Measurements from ENCODE around the gene SUCLG2.

SUCLG2 gene

GRCh38 chr3:67517781-67518180 lies 136.6 kb downstream of the SUCLG2 start:
- no peak for DNase-seq (ENCODE audit: low read depth in 1 of 2, low spot score in 1 of 2)

GRCh38 chr3:67516496-67516895 lies 137.9 kb downstream of the SUCLG2 start:
- DNase-seq (ENCODE audit: low read depth in 1 of 2, low spot score in 1 of 2), result no peak

GRCh38 chr3:67515778-67516177 lies 138.6 kb downstream of the SUCLG2 start:
- no peak for DNase-seq (ENCODE audit: low read depth in 1 of 2, low spot score in 1 of 2)

- no peak for DNase-seq (ENCODE audit: low read depth in 1 of 2, low spot score in 1 of 2)
Measured at GRCh38 chr3:67509471-67510075, 144.8 kb downstream of the SUCLG2 start.

GRCh38 chr3:67507584-67507983 lies 146.8 kb downstream of the SUCLG2 start:
- DNase-seq (ENCODE audit: low read depth in 1 of 2, low spot score in 1 of 2), result no peak

GRCh38 chr3:67500709-67501108 lies 153.7 kb downstream of the SUCLG2 start:
- DNase-seq (ENCODE audit: low read depth in 1 of 2, low spot score in 1 of 2), result no peak

- no peak for DNase-seq (ENCODE audit: low read depth in 1 of 2, low spot score in 1 of 2)
Measured at GRCh38 chr3:67497746-67498145, 156.7 kb downstream of the SUCLG2 start.

GRCh38 chr3:67495751-67496150 lies 158.7 kb downstream of the SUCLG2 start:
- DNase-seq (ENCODE audit: low read depth in 1 of 2, low spot score in 1 of 2), result no peak

- no peak for DNase-seq (ENCODE audit: low read depth in 1 of 2, low spot score in 1 of 2)
Measured at GRCh38 chr3:67493808-67494207, 160.6 kb downstream of the SUCLG2 start.

- DNase-seq (ENCODE audit: low read depth in 1 of 2, low spot score in 1 of 2), result no peak
Measured at GRCh38 chr3:67490658-67491057, 163.8 kb downstream of the SUCLG2 start.

GRCh38 chr3:67489816-67490215 lies 164.6 kb downstream of the SUCLG2 start:
- no peak for DNase-seq (ENCODE audit: low read depth in 1 of 2, low spot score in 1 of 2)

- no peak for DNase-seq (ENCODE audit: low read depth in 1 of 2, low spot score in 1 of 2)
Measured at GRCh38 chr3:67487564-67488114, 166.8 kb downstream of the SUCLG2 start.

- no peak for DNase-seq (ENCODE audit: low read depth in 1 of 2, low spot score in 1 of 2)
Measured at GRCh38 chr3:67486883-67487282, 167.5 kb downstream of the SUCLG2 start.

GRCh38 chr3:67484085-67484484 lies 170.3 kb downstream of the SUCLG2 start:
- no peak for DNase-seq (ENCODE audit: low read depth in 1 of 2, low spot score in 1 of 2)

- no peak for DNase-seq (ENCODE audit: low read depth in 1 of 2, low spot score in 1 of 2)
Measured at GRCh38 chr3:67481126-67481525, 173.3 kb downstream of the SUCLG2 start.

GRCh38 chr3:67478423-67478822 lies 176.0 kb downstream of the SUCLG2 start:
- DNase-seq (ENCODE audit: low read depth in 1 of 2, low spot score in 1 of 2), result no peak

GRCh38 chr3:67474311-67474710 lies 180.1 kb downstream of the SUCLG2 start:
- no peak for DNase-seq (ENCODE audit: low read depth in 1 of 2, low spot score in 1 of 2)

- DNase-seq (ENCODE audit: low read depth in 1 of 2, low spot score in 1 of 2), result no peak
Measured at GRCh38 chr3:67472674-67473201, 181.7 kb downstream of the SUCLG2 start.

- DNase-seq (ENCODE audit: low read depth in 1 of 2, low spot score in 1 of 2), result no peak
Measured at GRCh38 chr3:67470207-67470606, 184.2 kb downstream of the SUCLG2 start.

- no peak for DNase-seq (ENCODE audit: low read depth in 1 of 2, low spot score in 1 of 2)
Measured at GRCh38 chr3:67468511-67468910, 185.9 kb downstream of the SUCLG2 start.

GRCh38 chr3:67463656-67464055 lies 190.8 kb downstream of the SUCLG2 start:
- DNase-seq (ENCODE audit: low read depth in 1 of 2, low spot score in 1 of 2), result no peak

- no peak for DNase-seq (ENCODE audit: low read depth in 1 of 2, low spot score in 1 of 2)
Measured at GRCh38 chr3:67462187-67462586, 192.2 kb downstream of the SUCLG2 start.

GRCh38 chr3:67461667-67462142 lies 192.7 kb downstream of the SUCLG2 start:
- no peak for DNase-seq (ENCODE audit: low read depth in 1 of 2, low spot score in 1 of 2)
